Ishikawa (cell line): ENCODE data around the gene CDYL2.

ENCODE experiments used
- CEBPB ChIP-seq: IDR thresholded peaks from 2 replicates; pipeline ENCODE4 v1.6.1; 2012
- CREB1 ChIP-seq: IDR thresholded peaks from 2 replicates; pipeline ENCODE4 v1.6.1; 2012; ENCODE audit warnings: low read depth
- EGR1 ChIP-seq: IDR thresholded peaks from 2 replicates; pipeline ENCODE4 v1.6.1; 2012
- EP300 ChIP-seq: IDR thresholded peaks from 2 replicates; pipeline ENCODE4 v1.6.1; 2012; ENCODE audit warnings: borderline replicate concordance
- FOXM1 ChIP-seq: IDR thresholded peaks from 2 replicates; pipeline ENCODE4 v1.6.1; 2012; ENCODE audit warnings: low read depth, borderline replicate concordance
- NFIC ChIP-seq: IDR thresholded peaks from 2 replicates; pipeline ENCODE4 v1.6.1; 2012
- RAD21 ChIP-seq: IDR thresholded peaks from 2 replicates; pipeline ENCODE4 v1.6.1; 2012; ENCODE audit warnings: low read depth
- TAF1 ChIP-seq: IDR thresholded peaks from 2 replicates; pipeline ENCODE4 v1.6.1; 2012; ENCODE audit warnings: low read depth, mild to moderate bottlenecking
- TCF12 ChIP-seq: IDR thresholded peaks from 2 replicates; pipeline ENCODE4 v1.6.1; 2012; ENCODE audit warnings: low read depth
- TEAD4 ChIP-seq: IDR thresholded peaks from 2 replicates; pipeline ENCODE4 v1.6.1; 2012
- YY1 ChIP-seq: IDR thresholded peaks from 2 replicates; pipeline ENCODE4 v1.6.1; 2012; ENCODE audit warnings: low read depth
- ZBTB7A ChIP-seq: IDR thresholded peaks from 2 replicates; pipeline ENCODE4 v1.6.1; 2012; ENCODE audit warnings: low read depth
- TF ChIP-seq, protein P1 (sequence below): IDR thresholded peaks from 2 replicates; pipeline ENCODE4 v1.6.1; 2012
- TF ChIP-seq, protein P2 (sequence below): IDR thresholded peaks from 2 replicates; pipeline ENCODE4 v1.6.1; 2012; ENCODE audit warnings: low read depth, mild to moderate bottlenecking
- TF ChIP-seq, protein P3 (sequence below): IDR thresholded peaks from 2 replicates; pipeline ENCODE4 v1.6.1; 2012

Gene CDYL2

DNA sequence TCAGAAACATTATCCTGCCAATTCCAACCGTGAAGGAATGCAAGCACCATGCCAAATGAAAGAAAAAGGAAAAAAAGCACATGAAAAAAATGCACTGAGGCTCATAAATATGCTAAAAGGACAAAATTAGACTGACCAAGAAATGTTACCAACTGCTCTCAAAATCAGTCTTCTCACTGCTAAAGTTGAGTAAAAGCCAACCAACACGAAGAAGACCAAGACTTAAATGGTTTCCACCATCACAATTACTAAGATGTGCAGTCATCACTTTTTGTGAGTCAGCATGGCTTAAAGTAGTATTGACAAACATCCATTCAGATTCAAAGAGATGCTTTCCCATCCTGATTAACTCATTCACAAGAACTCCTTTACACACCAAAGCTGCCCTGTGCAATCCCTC is 16.4 kb downstream of the CDYL2 start:
- TF ChIP-seq CREB1 (no peak), EP300 (no peak), TEAD4 (no peak), ZBTB7A (no peak), FOXM1 (no peak), TAF1 (no peak)
- TF ChIP-seq, protein P1, sequence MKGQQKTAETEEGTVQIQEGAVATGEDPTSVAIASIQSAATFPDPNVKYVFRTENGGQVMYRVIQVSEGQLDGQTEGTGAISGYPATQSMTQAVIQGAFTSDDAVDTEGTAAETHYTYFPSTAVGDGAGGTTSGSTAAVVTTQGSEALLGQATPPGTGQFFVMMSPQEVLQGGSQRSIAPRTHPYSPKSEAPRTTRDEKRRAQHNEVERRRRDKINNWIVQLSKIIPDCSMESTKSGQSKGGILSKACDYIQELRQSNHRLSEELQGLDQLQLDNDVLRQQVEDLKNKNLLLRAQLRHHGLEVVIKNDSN, result no peak

DNA sequence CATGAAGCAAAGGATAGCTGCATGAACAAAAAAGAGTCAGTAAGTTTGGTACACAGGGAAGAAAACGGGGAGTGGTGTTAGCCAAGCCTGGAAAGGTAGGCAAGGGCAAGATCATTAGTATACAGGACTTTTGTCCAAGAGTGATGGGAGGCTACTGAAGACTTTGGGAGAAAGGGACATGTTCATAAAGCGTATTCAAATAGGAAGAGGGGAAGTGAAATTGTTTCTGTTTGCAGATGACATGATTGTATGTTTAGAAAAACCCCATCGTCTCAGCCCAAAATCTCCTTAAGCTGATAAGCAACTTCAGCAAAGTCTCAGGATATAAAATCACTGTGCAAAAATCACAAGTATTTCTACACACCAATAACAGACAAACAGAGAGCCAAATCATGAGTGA is 19.4 kb downstream of the CDYL2 start:
- TF ChIP-seq FOXM1 (no peak), TCF12 (no peak)

DNA sequence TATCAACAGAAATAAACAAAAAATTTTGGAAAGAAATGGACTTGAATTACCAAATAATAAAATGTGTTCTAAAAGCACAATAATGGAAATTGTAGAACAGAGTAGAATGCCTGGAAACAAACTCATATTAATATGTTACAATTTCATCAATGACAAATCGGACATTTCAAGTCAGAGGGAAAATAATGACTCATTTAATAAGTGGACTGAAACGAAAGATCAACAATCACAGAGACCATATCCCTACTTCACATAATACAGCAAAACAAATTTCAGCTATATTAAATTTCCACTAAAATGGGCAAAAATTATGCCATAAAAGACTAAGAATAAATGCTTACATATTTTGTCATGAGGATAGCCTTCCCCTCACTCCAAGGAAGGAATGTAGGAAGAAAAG is 25.7 kb downstream of the CDYL2 start:
- TF ChIP-seq TCF12 (no peak), TEAD4 (no peak), YY1 (no peak), CEBPB (no peak), RAD21 (no peak), FOXM1 (no peak), EP300 (no peak), TAF1 (no peak), NFIC (no peak)
- TF ChIP-seq, protein P1, result no peak
- TF ChIP-seq, protein P2, sequence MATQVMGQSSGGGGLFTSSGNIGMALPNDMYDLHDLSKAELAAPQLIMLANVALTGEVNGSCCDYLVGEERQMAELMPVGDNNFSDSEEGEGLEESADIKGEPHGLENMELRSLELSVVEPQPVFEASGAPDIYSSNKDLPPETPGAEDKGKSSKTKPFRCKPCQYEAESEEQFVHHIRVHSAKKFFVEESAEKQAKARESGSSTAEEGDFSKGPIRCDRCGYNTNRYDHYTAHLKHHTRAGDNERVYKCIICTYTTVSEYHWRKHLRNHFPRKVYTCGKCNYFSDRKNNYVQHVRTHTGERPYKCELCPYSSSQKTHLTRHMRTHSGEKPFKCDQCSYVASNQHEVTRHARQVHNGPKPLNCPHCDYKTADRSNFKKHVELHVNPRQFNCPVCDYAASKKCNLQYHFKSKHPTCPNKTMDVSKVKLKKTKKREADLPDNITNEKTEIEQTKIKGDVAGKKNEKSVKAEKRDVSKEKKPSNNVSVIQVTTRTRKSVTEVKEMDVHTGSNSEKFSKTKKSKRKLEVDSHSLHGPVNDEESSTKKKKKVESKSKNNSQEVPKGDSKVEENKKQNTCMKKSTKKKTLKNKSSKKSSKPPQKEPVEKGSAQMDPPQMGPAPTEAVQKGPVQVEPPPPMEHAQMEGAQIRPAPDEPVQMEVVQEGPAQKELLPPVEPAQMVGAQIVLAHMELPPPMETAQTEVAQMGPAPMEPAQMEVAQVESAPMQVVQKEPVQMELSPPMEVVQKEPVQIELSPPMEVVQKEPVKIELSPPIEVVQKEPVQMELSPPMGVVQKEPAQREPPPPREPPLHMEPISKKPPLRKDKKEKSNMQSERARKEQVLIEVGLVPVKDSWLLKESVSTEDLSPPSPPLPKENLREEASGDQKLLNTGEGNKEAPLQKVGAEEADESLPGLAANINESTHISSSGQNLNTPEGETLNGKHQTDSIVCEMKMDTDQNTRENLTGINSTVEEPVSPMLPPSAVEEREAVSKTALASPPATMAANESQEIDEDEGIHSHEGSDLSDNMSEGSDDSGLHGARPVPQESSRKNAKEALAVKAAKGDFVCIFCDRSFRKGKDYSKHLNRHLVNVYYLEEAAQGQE, result no peak

DNA sequence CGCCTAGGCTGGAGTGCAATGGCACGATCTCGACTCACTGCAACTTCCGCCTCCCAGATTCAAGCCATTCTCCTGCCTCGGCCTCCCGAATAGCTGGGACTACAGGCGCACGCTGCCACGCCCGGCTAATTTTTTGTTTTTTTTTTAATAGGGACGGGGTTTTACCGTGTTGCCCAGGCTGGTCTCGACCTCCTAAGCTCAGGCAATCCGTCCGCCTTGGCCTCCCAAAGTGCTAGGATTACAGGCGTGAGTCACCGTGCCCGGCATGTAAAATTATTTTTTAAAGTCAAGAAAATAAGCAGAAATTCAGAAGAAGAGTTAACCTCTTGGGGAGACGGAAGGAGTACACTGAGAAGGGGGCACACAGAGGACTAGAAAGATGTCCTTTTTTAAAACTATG is 27.5 kb downstream of the CDYL2 start:
- no peak for TF ChIP-seq TCF12
- TF ChIP-seq CEBPB, result no peak
- TF ChIP-seq, protein P2, result no peak
- no peak for TF ChIP-seq NFIC
- no peak for TF ChIP-seq YY1
- TF ChIP-seq RAD21, result no peak
- TF ChIP-seq FOXM1, result no peak
- no peak for TF ChIP-seq EP300
- TF ChIP-seq EGR1, result no peak
- no peak for TF ChIP-seq ZBTB7A
- TF ChIP-seq TAF1, result no peak
- TF ChIP-seq TEAD4, result no peak
- TF ChIP-seq, protein P3, sequence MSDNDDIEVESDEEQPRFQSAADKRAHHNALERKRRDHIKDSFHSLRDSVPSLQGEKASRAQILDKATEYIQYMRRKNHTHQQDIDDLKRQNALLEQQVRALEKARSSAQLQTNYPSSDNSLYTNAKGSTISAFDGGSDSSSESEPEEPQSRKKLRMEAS, result no peak
- TF ChIP-seq, protein P1, result no peak
- TF ChIP-seq CREB1, result no peak

DNA sequence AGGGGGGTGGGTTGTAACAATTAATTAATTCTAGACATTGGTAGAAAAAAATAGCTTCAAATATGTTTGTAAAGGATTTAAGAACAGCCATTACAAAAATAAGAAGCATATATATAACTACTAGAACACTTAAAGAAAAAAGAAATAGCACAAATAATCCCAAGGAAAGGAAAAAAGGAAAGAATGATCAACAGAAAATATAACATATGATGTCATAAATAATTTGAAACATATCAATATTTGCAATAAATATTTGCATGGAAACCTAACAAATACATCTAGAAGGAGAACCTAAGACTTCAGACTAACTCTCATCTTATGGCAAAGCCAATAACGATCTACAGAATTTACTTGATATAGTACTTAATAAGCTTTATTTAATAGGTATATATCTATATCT is 28.9 kb downstream of the CDYL2 start:
- no peak for TF ChIP-seq YY1

DNA sequence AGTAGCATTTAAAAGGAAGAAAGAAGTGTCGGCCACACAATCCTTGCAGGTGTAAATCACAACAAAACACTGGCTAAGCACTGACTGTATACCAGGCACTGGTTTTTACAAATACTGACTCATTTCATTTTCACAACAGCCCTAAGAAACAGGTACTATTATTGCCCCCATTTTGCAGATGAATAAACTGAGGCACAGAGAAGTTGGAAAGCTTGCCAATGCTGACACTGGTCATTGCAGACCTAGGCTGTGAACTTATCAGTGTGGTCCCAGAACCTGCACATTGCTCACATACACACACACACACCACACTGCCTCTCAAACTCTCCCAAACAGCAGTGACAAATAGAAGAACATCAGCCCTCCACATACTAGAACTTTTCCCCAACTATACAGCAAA is 37.6 kb downstream of the CDYL2 start:
- no peak for TF ChIP-seq NFIC
- no peak for TF ChIP-seq FOXM1
- no peak for TF ChIP-seq TEAD4
- TF ChIP-seq TCF12, result no peak
- TF ChIP-seq, protein P2, result no peak
- TF ChIP-seq ZBTB7A, result no peak
- TF ChIP-seq, protein P1, result no peak
- no peak for TF ChIP-seq CREB1
- no peak for TF ChIP-seq EGR1
- TF ChIP-seq YY1, result no peak
- TF ChIP-seq EP300, result no peak
- no peak for TF ChIP-seq CEBPB
- TF ChIP-seq, protein P3, result no peak
- no peak for TF ChIP-seq RAD21
- no peak for TF ChIP-seq TAF1
